Body of pancreas (tissue), 4 donors: ENCODE measurements around the gene KCTD10. TPM values are rescaled to one million over a fixed set of nuclear protein-coding genes. Genes with fewer than 3 reads are reported as not detected.

Experiments
- ATAC-seq: fragments of 150-250 bp; one replicate; pipeline ENCODE4 v1.9.1; 2016
- DNase-seq, 4 donors: peaks; one replicate each; pipeline ENCODE4 v3.0.0-alpha.2; 2019
- H3K27ac ChIP-seq, 4 donors: fragments of 200-600 bp; sonication (generic); 1 replicate in 3 of 4; 2 replicates in 1 of 4; pipeline versions ENCODE4 v1.5.1 to v1.6.1; 2016 to 2019; ENCODE audit warnings: mild to moderate bottlenecking in 1 of 4, mixed read lengths in 1 of 4, moderate library complexity in 1 of 4
- H3K27me3 ChIP-seq, 2 donors: fragments of 200-600 bp; sonication (generic); one replicate each; pipeline ENCODE4 v1.6.0; 2016; ENCODE audit warnings: mild to moderate bottlenecking in 1 of 2
- H3K36me3 ChIP-seq, 2 donors: fragments of 200-600 bp; sonication (generic); replicated peaks in 1 of 2; 2 replicates each; pipeline ENCODE4 v1.5.1; 2016; ENCODE audit warnings: low read depth in 2 of 2; ENCODE audit not compliant: insufficient read depth in 1 of 2
- H3K4me1 ChIP-seq: fragments of 200-600 bp; sonication (generic); one replicate; pipeline ENCODE4 v1.6.0; 2016
- H3K4me3 ChIP-seq, 2 donors: fragments of 200-600 bp; sonication (generic); 1 replicate in 1 of 2; 2 replicates in 1 of 2; pipeline ENCODE4 v1.5.1; 2016 to 2019
- H3K9me3 ChIP-seq, 3 donors: fragments of 200-600 bp; sonication (generic); 1 replicate in 2 of 3; 2 replicates in 1 of 3; pipeline ENCODE4 v1.5.1; 2016
- POLR2A ChIP-seq, 3 donors: fragments of 450-650 bp; IDR thresholded peaks; one replicate each; pipeline ENCODE4 v1.6.1; 2016; ENCODE audit warnings: antibody characterized with exemption in 3 of 3, mild to moderate bottlenecking in 2 of 3
- WGBS, 2 donors: methylation state at CpG; one replicate each; pipeline ENCODE4 v1.1.5; 2017; 5-methylcytosine and 5-hydroxymethylcytosine counted together
- intact Hi-C: fragments of 100-400 bp; cut with DNase I; formaldehyde crosslinking; loops from one replicate; pipeline ENCODE4 v1.15.1; 2023
- total RNA-seq, 2 donors: library from RNA; depleted of rRNA; stranded (reverse); fragments of >200 nt; gene quantifications; one replicate each; pipeline ENCODE4 v1.1.0, GENCODE V29; 2016
- TF ChIP-seq, protein P1 (sequence below), 7 experiments: fragments of 450-650 bp in 4 of 7; fragments of 200-600 bp in 3 of 7; sonication (generic) in 3 of 7; IDR thresholded peaks; one replicate each; pipeline ENCODE4 v1.5.1; 2016 to 2019; ENCODE audit warnings: antibody characterized with exemption in 7 of 7

KCTD10 gene
- total RNA-seq, 2 donors from 2014 or later: 18.2 to 28.3 TPM

DNA sequence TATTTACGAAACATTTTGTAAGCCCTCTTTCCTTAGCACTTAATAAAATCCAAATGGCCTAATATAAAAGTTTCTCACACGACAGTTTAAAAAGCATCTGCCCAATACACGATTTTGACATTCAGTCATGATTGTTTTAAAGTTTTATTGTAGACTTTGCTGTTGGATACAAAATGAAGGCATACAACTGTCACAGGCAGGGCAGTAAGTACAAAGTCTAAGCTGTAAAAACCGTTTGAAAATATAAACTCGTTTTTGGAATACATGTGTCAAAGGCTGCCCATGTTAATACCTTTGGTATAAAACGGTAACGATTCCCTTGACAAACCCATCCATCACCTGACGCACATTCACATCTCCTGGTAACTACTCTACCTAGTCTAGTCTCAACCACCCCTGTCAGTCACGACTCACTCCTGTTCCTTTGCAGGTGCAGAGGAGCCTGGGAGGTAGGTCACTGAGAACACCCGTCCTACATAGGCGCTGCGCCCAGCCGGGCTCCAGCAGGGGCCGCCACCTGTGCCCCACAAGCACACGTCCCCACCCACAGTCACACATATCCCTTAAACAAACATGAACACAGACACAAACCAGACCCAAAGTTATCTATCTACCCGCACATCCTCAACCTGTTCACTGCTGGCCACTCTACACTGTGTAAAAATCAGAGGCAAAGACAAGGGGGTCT lies 27.1 kb downstream of the KCTD10 start:
- Histone ChIP-seq H3K4me3 (no peak overlapping the region), H3K36me3 (peaks cover 0 to 6% of the 10 kb centered on the region in 2 donors), H3K27me3 (no peaks in the 10 kb centered on the region), H3K4me1 (no peaks in the 10 kb centered on the region), H3K27ac (no peak overlapping the region), H3K9me3 (no peaks in the 10 kb centered on the region)
- ATAC-seq: no peak
- DNase-seq: no peak
- TF ChIP-seq, protein P1, sequence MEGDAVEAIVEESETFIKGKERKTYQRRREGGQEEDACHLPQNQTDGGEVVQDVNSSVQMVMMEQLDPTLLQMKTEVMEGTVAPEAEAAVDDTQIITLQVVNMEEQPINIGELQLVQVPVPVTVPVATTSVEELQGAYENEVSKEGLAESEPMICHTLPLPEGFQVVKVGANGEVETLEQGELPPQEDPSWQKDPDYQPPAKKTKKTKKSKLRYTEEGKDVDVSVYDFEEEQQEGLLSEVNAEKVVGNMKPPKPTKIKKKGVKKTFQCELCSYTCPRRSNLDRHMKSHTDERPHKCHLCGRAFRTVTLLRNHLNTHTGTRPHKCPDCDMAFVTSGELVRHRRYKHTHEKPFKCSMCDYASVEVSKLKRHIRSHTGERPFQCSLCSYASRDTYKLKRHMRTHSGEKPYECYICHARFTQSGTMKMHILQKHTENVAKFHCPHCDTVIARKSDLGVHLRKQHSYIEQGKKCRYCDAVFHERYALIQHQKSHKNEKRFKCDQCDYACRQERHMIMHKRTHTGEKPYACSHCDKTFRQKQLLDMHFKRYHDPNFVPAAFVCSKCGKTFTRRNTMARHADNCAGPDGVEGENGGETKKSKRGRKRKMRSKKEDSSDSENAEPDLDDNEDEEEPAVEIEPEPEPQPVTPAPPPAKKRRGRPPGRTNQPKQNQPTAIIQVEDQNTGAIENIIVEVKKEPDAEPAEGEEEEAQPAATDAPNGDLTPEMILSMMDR (IDR thresholded peaks at IDR 0.05): no peak
- no peak for TF ChIP-seq POLR2A (IDR thresholded peaks at IDR 0.05)
- 82 to 84% methylated on average over 16 of the region's 16 CpGs for WGBS, 2 donors
- intact Hi-C loops: no loop called here

DNA sequence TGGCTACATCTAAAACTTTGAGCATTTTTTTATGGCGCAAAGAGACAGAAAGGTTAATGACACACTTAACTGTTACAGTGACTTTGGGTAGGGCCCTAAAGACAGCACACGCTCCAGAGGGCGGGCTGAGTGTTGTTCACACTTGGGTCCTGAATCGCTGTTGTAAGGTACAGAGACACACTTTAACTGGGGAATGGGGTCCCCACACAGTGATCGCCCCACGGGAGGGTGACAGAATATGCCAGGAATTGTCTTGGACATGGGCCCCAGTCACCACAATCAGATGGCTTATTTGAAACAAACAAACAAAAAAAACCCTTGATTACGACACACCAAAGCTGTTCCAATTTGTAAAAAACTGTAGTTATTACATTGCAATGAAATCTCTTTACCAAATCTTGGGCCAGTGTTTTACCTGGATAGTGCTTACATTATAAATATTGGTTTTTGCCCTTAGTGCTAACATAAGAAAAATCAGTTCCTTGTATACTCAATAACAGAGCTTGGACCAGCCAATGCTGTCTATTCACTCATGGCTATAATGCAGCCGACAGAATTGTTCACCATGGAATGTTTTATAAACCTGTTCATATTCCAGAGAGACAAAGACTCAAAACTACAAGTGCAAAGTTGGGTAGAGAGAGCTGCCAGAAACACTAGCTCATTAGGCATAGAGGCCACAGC lies 28.3 kb downstream of the KCTD10 start:
- Histone ChIP-seq H3K27me3 (no peaks in the 10 kb centered on the region), H3K4me1 (no peaks in the 10 kb centered on the region), H3K27ac (no peak overlapping the region), H3K9me3 (no peaks in the 10 kb centered on the region), H3K36me3 (peaks cover 0 to 5% of the 10 kb centered on the region in 2 donors), H3K4me3 (no peak overlapping the region)
- intact Hi-C loops: no loop called here
- TF ChIP-seq POLR2A (IDR thresholded peaks at IDR 0.05): no peak
- TF ChIP-seq, protein P1 (IDR thresholded peaks at IDR 0.05): no peak
- 91 to 92% methylated on average over 8 of the region's 8 CpGs for WGBS, 2 donors
- ATAC-seq (no peak), DNase-seq (no peak)

DNA sequence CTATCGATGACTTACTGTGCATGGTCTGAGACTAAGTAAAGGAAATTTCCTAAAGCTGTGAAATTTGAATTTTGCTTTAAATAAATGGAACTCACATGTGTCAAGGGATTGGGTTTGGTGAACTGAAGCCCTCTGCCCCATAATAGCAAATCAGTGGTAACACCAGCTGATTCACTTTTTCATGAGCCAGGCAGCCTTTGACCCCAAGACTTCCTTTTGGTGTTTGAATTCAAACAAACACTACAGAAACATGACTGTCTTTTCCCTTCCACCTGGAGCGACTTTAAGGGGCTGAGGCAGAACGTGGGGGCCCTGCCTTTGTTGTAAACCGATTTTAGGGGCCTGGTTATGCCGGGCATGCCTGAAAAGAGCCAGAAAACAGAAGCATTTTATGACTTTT lies 28.8 kb downstream of the KCTD10 start:
- TF ChIP-seq, protein P1 (IDR thresholded peaks at IDR 0.05): no peak
- no peak for TF ChIP-seq POLR2A (IDR thresholded peaks at IDR 0.05)
- DNase-seq (no peak), ATAC-seq (no peak)
- 77 to 83% methylated on average over 5 of the region's 5 CpGs for WGBS, 2 donors
- no peaks in the 10 kb centered on the region for H3K9me3 ChIP-seq
- intact Hi-C loops: no loop called here
- no peaks in the 10 kb centered on the region for H3K27me3 ChIP-seq
- H3K36me3 ChIP-seq: peaks cover 0 to 5% of the 10 kb centered on the region in 2 donors
- H3K27ac ChIP-seq: no peak overlapping the region
- H3K4me3 ChIP-seq: no peak overlapping the region
- H3K4me1 ChIP-seq: no peaks in the 10 kb centered on the region

DNA sequence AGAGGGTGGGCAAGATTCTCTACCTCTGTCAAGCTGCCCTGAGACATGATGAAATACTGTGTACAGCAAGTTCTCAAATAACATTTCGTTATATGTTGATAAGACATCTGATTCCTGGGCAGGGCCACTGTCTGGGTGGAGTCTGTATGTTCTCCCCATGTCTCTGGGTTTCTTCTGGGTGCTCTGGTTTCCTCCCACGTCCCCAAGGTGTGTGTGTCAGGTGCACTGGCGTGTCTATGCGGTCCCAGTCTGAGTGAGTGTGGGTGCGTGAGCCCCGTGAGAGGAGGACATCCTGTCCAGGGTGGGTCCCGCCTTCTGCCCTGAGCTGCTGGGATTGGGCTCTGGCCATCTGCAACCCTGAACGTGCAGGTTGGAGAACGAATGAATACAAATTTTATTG lies 29.6 kb downstream of the KCTD10 start:
- Histone ChIP-seq H3K27me3 (no peaks in the 10 kb centered on the region), H3K4me3 (no peak overlapping the region), H3K27ac (no peak overlapping the region), H3K4me1 (no peaks in the 10 kb centered on the region), H3K36me3 (peaks cover 0 to 5% of the 10 kb centered on the region in 2 donors), H3K9me3 (no peaks in the 10 kb centered on the region)
- intact Hi-C loops: no loop called here
- DNase-seq: no peak
- TF ChIP-seq, protein P1 (IDR thresholded peaks at IDR 0.05): no peak
- TF ChIP-seq POLR2A (IDR thresholded peaks at IDR 0.05): no peak
- WGBS, 2 donors: 77 to 83% methylated on average over 9 of the region's 9 CpGs
- no peak for ATAC-seq
